ENCODE measurements around the gene SEBOX. TPM values are rescaled to one million over a fixed set of nuclear protein-coding genes. Genes with fewer than 3 reads are reported as not detected.

SEBOX gene
- total and polyA plus RNA-seq, 2 donors (not counting 1 experiment from before 2014, with no cell fraction given) = not detected

DNA sequence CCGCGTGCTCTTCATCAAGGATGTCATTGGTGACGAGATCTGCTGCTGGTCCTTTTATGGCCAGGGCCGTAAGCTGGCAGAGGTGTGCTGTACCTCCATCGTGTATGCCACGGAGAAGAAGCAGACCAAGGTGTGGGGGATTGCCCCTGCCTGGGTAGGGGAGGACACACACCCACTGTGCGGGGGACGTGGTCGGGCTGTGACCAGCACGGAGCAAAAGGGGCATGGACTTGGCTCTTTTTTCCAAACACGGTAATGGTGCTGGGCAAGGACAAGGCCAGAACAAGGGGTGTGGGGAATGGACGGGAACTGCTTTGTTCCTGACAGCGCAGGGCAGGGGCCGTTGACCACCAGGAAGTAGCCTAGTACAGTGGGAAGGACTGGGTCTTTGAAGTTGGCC, 22.7 kb downstream of the SEBOX start:
- Histone ChIP-seq H2AFZ (ENCODE audit: insufficient read depth, low read depth, low read length, poor library complexity, severe bottlenecking) (no peak overlapping the region), H3K9me3 (ENCODE audit: control extremely low read depth in 1 of 3, control insufficient read depth in 2 of 3, insufficient read depth in 1 of 3, low read length in 2 of 3) (no peaks in the 10 kb centered on the region), H3K4me1 (ENCODE audit: control insufficient read depth in 2 of 2, insufficient read depth in 2 of 2, low read length in 2 of 2) (no peaks in the 10 kb centered on the region), H3K79me2 (ENCODE audit: control insufficient read depth, insufficient read depth, low read length) (peaks cover 33% of the 10 kb centered on the region), H3K27ac (ENCODE audit: low read length in 2 of 2) (no peak overlapping the region), H3K27me3 (replicated peaks in 1 of 4; ENCODE audit: control extremely low read depth in 1 of 4, control insufficient read depth in 3 of 4, insufficient read depth in 4 of 4, low read length in 3 of 4) (no peaks in the 10 kb centered on the region), H3K36me3 (replicated peaks in 1 of 2; ENCODE audit: control extremely low read depth in 1 of 2, control insufficient read depth in 1 of 2, extremely low read depth in 1 of 2, insufficient read depth in 2 of 2, low read length in 1 of 2) (peaks cover 0 to 67% of the 10 kb centered on the region in 2 experiments), H4K20me1 (ENCODE audit: control insufficient read depth, insufficient read depth, low read length, poor library complexity, severe bottlenecking) (peaks cover 10% of the 10 kb centered on the region), H3K4me2 (replicated peaks; ENCODE audit: low read depth, low read length, poor library complexity, severe bottlenecking) (no peak overlapping the region), H3K9ac (ENCODE audit: low read length) (no peak overlapping the region), H3K4me3 (ENCODE audit: control extremely low read depth in 1 of 5, extremely low read depth in 1 of 5, insufficient read depth in 1 of 5, low read depth in 2 of 5, low read length in 4 of 5) (no peak overlapping the region)
- POLR2A ChIA-PET = interaction anchor here (0.7 kb wide), 1 partner anchor 15 kb away, joined by 3 read pairs; the partner anchor contains the start of gene POLDIP2
- H3K27ac Mint-ChIP-seq = no peak overlapping the region
- H3K4me3 Mint-ChIP-seq = no peak overlapping the region
- no peaks in the 10 kb centered on the region for H3K27me3 Mint-ChIP-seq
- peaks cover 2% of the 10 kb centered on the region for H3K4me1 Mint-ChIP-seq
- intact Hi-C loops (cut with micrococcal nuclease) = no loop called here
- no peak for DNase-seq
- CTCF ChIA-PET = no interaction called here
- TF ChIP-seq, protein P1, sequence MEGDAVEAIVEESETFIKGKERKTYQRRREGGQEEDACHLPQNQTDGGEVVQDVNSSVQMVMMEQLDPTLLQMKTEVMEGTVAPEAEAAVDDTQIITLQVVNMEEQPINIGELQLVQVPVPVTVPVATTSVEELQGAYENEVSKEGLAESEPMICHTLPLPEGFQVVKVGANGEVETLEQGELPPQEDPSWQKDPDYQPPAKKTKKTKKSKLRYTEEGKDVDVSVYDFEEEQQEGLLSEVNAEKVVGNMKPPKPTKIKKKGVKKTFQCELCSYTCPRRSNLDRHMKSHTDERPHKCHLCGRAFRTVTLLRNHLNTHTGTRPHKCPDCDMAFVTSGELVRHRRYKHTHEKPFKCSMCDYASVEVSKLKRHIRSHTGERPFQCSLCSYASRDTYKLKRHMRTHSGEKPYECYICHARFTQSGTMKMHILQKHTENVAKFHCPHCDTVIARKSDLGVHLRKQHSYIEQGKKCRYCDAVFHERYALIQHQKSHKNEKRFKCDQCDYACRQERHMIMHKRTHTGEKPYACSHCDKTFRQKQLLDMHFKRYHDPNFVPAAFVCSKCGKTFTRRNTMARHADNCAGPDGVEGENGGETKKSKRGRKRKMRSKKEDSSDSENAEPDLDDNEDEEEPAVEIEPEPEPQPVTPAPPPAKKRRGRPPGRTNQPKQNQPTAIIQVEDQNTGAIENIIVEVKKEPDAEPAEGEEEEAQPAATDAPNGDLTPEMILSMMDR (IDR thresholded peaks at IDR 0.05) = no peak
- TF ChIP-seq EZH2 (IDR thresholded peaks at IDR 0.05; ENCODE audit: borderline replicate concordance, insufficient read depth, low read depth, low read length, poor library complexity, severe bottlenecking) = no peak
- ATAC-seq (ENCODE audit: low read depth) = no peak
- H3K9me3 Mint-ChIP-seq (ENCODE audit: insufficient read depth) = no peaks in the 10 kb centered on the region
- 98% methylated on average over 14 of the region's 14 CpGs for WGBS (ENCODE audit: insufficient coverage)

DNA sequence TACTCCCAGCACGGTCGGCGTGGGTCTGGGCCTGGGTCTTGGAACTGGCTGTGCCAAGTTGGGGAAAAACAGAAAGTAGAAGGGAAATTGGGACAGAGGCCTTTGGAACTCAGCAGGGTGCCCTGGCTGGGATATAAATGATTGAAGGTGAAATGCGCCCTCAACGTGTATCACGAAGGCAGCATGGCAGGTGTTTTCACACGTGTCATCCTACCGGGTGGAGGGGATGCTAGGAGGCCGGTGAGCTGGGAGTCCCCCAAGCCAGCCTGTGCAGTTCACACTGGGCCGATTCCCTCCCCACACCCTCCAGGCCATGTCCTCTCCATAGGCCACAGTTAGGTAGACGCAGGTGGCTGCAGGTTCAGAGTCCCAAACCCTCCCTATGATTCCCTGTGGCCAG, 23.5 kb downstream of the SEBOX start:
- ATAC-seq (ENCODE audit: low read depth) (no peak), DNase-seq (no peak)
- Mint-ChIP-seq H3K9me3 (ENCODE audit: insufficient read depth) (no peaks in the 10 kb centered on the region), H3K4me3 (no peak overlapping the region), H3K4me1 (peaks cover 10% of the 10 kb centered on the region), H3K27ac (no peak overlapping the region), H3K27me3 (no peaks in the 10 kb centered on the region)
- Histone ChIP-seq H4K20me1 (ENCODE audit: control insufficient read depth, insufficient read depth, low read length, poor library complexity, severe bottlenecking) (peaks cover 14% of the 10 kb centered on the region), H3K36me3 (replicated peaks in 1 of 2; ENCODE audit: control extremely low read depth in 1 of 2, control insufficient read depth in 1 of 2, extremely low read depth in 1 of 2, insufficient read depth in 2 of 2, low read length in 1 of 2) (peaks cover 0 to 59% of the 10 kb centered on the region in 2 experiments), H3K4me3 (ENCODE audit: control extremely low read depth in 1 of 5, extremely low read depth in 1 of 5, insufficient read depth in 1 of 5, low read depth in 2 of 5, low read length in 4 of 5) (no peak overlapping the region), H3K4me1 (ENCODE audit: control insufficient read depth in 2 of 2, insufficient read depth in 2 of 2, low read length in 2 of 2) (peaks cover 3 to 5% of the 10 kb centered on the region in 2 donors), H3K27me3 (replicated peaks in 1 of 4; ENCODE audit: control extremely low read depth in 1 of 4, control insufficient read depth in 3 of 4, insufficient read depth in 4 of 4, low read length in 3 of 4) (no peaks in the 10 kb centered on the region), H3K9me3 (ENCODE audit: control extremely low read depth in 1 of 3, control insufficient read depth in 2 of 3, insufficient read depth in 1 of 3, low read length in 2 of 3) (no peaks in the 10 kb centered on the region), H2AFZ (ENCODE audit: insufficient read depth, low read depth, low read length, poor library complexity, severe bottlenecking) (no peak overlapping the region), H3K79me2 (ENCODE audit: control insufficient read depth, insufficient read depth, low read length) (peaks cover 41% of the 10 kb centered on the region), H3K27ac (ENCODE audit: low read length in 2 of 2) (no peak overlapping the region), H3K4me2 (replicated peaks; ENCODE audit: low read depth, low read length, poor library complexity, severe bottlenecking) (no peak overlapping the region), H3K9ac (ENCODE audit: low read length) (no peak overlapping the region)
- WGBS (ENCODE audit: insufficient coverage) = 100% methylated on average over 11 of the region's 11 CpGs
- ChIA-PET CTCF (no interaction called here), POLR2A (interaction anchor here (0.7 kb wide), 1 partner anchor 16 kb away, joined by 3 read pairs; the partner anchor contains the start of gene POLDIP2)
- TF ChIP-seq, protein P1 (IDR thresholded peaks at IDR 0.05) = no peak
- no peak for TF ChIP-seq EZH2 (IDR thresholded peaks at IDR 0.05; ENCODE audit: borderline replicate concordance, insufficient read depth, low read depth, low read length, poor library complexity, severe bottlenecking)
- intact Hi-C loops (cut with micrococcal nuclease) = no loop called here

Measured in B cell (primary cell).